Fibroblast of skin of left quadriceps (primary cell): ENCODE measurements around the gene ARPC2.
A peak's percentile ranks its signal among the peaks of the same experiment; 100 is the strongest.

Source experiments
- DNase-seq, 2 experiments: peaks; one replicate each; pipeline ENCODE4 v3.0.0-alpha.2; 2013; ENCODE audit warnings: low read depth in 2 of 2

Gene ARPC2

DNA sequence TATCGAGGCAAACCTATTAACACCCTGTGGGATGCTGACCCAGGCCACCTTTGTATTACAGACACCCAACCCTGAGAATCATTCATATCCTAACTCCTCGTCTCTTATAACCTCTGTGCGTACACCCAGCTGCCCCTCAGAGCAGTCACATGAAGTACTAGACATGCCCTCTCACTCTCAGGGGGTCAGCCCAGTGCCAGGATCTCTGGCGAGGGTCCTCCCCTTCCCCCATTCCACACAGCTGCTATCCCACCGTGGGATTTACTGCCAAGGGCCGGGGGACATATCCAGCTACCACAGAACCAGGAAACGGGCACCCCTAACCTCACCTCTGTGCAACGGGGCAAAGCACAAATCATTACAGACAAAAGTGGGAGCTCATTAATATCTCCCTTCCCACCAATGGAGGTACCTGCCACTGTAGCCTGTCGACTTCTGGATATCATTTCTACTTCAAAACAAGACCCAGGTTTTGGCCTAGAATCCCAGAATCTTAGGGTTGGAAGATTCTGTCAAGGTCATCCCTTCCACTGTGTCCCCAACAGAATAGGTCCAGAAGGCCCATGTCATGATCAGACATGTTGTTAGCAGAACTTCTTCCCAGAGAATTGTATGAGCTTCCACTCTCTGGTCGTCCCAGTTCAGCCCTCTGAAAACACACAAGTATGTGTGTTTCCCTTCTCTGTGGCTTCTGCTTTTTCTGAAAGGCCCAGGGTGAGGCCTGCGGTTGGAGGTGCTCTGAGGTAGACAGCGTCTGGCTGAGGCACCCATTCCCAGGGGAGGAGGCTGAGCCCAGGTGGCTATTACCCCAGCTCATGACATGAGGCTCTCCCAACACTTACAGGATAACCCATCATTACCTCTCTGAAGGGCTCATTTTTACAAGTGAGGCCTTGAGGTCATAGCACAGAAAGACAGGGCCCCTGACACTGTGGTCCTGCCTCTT lies 73.6 kb downstream of the ARPC2 start:
- no peak for DNase-seq

DNA sequence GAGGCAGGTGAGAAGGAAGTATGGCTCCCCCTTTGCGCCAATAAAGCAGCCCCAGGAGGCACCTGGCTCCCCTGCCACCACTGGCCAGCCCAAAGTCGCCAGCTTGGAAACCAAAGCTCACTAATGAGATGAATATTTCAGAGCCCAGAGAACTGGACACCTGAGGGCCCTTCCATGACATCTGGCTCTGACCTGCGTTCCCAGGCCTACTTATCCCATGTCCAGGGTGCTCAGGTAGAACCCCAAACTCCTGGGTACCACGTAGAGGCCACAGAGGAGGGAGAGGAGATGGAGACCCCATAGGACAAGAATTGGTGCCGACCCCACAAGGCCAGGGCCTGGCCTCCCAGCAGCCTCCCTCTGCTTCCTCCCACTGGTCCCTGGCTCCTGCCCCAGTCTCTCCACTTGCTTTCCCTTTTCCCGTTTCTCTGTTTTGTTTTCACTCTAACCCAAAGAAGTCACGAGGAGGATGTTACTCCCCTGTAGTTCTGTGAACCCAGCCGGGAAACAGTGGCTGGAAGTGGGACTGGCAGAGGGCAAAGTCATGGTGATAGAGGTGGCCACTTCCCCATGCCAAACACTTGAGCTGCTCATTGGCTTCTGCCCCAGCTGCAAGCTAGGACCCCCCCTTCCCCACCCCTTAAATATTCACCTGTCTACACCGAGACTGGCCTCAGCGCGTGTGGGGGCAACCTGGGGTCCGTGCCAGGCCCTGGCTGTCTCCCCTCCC lies 74.5 kb downstream of the ARPC2 start:
- DNase-seq: no peak

DNA sequence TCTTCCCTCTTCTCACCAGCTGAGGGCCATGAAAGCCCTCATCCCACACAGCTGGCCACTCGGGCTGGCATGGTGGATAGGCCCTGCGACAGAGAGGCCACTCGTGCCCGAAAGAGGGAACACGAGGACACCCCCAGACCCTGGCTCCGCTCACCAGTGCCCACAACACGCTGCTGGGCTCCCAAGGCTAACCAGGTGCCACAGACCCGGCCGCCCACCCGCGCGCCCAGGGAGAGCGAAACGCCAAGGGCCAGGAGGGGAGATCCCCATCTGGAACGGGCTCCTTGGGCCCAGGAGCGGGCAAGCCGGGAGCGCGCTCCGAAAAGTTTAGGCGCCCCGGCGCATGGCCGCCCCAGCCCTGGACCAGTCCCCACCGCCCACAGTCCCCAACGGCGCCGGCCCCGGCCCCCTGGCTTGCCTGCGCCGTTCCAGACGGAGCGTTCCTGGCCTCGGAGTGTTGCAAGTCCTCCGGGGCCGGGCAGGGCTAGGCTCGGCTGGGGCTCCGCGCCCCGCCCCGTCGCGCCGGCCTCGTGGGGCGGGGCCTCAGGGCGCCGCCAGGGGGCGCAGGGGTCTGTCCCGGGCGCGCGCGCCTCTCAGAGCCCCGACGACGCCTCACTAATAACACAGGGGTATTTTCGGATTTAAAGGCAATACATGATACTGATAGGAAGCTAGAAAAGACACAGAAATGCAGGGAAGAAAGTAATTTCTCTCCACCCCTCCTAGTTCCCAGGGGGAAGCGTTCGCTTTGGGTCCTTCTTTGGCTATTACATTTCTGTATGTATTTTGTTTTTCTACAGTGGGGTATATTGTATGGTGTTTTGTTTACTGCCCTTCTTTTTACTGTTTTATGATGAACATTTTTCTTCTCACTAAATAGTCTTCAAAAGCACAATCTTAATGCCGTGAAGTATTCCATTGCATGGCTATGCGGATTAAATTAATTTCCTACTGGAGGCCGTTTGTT lies 75.3 kb downstream of the ARPC2 start, which contains the start of gene TMBIM1:
TSS of gene TMBIM1 (minus strand) at position 456 of the 967 bp plus-strand sequence. CDS start 10,362 bp downstream, outside the sequence.
- DNase-seq: peak; percentile 45 to 46

DNA sequence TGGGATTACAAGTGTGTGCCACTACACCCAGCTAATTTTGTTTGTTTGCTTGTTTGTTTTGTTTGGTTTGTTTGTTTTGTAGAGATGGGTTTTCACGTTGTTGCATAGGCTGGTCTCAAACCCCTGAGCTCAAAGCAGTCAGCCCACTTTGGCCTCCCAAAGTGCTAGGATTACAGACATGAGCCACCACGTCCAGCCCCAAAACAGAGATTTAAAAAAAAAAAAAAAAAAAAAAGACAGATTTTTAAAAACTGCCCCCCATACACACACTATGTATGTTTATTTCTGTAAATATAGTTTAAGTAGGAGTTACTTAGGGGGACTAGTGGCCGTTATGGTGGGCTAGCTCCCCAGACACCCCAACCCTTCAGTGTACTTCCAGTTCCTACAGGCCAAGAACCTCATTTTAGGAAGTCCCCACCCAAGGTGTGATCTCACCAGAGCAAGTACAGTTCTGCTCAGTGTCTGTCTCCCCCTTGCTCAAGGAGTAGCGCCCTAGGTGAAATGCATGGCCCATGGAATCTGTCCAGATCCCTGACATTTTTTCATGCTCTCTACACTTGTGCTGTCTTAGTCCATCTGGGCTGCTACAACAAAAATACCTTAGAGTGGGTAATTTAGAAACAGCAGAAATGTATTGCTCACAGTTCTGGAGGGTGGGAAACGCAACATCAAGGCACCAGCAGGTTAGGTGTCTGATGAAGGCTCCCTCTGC lies 76.9 kb downstream of the ARPC2 start:
- DNase-seq: no peak

DNA sequence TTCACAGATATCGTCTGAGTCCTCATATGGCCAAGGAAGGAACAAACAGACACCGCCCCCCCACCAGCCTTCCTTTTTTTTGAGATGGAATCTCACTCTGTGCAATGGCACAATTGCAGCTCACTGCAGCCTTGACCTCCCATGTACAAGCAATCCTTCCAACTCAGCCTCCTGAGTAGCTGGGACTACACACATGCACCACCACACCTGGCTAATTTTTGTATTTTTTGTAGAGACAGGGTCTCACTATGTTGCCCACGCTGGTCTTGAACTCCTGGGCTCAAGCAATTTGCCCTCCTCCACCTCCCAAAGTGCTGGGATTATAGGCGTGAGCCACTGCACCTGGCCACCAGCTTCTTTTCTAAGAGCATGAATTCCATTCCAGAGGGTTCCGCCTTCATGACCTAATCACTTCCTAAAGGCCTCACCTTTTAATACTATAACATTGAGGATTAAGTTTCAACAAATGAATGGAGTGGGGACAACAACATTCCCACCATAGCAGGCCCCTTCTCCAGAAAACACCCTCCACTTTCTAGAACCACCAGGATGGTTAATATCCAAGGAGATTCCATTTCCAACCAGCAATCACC lies 77.5 kb downstream of the ARPC2 start:
- DNase-seq: no peak

DNA sequence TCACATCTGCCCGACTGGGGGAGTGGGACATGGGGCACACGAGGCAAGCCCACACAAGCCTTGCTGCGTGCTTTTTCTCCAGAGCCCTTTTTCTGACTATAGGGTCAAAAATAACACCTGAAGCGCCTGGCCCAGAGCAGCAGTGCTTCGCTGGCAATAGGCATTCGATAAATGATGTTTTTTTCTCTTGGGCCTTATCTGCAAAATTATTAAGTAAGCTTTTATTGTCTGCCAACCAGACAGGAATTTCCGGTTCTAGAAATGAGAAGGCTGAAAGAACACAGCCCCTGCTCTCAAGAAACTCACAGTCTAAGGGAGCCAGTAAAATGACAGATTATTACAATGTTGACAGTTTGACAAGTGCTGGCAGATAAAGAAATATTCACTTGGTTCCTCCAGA lies 78.0 kb downstream of the ARPC2 start:
- no peak for DNase-seq

DNA sequence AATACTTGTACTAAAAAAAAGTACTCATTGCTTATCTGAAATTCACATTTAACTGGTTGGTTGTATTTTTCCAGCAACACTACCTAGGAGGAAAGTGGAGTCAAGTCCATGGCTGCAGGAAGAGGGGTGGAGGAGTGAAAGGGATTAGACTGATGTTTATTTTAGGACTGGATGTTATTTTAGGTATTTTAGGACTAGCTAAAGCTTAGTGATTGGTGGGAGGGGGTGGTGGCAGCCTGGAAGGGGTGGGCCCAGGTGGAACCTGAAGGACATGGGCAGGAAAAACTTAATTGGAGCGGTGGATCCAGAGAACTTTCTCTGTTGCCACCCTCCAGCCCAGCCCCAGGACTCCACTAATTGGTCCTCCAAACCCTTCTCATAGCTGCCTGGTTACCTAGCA lies 79.2 kb downstream of the ARPC2 start:
- no peak for DNase-seq

DNA sequence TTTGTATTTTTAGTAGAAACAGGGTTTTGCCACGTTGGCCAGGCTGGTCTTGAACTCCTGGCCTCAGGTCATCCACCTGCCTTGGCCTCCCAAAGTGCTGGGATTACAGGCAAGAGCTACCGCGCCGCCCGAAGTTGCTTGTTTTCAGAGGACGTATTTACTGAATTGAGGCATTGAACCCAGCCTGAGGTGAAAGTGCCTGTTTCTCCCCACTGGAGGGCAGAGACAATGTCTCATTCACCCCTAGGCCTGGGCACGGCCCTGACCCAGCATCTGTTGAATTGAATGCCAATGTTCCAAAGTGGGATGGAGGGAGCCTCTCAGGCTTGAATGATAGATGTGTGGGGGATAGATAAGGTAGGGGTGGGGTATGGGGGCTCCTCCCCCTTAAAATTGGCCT lies 79.9 kb downstream of the ARPC2 start:
- no peak for DNase-seq

DNA sequence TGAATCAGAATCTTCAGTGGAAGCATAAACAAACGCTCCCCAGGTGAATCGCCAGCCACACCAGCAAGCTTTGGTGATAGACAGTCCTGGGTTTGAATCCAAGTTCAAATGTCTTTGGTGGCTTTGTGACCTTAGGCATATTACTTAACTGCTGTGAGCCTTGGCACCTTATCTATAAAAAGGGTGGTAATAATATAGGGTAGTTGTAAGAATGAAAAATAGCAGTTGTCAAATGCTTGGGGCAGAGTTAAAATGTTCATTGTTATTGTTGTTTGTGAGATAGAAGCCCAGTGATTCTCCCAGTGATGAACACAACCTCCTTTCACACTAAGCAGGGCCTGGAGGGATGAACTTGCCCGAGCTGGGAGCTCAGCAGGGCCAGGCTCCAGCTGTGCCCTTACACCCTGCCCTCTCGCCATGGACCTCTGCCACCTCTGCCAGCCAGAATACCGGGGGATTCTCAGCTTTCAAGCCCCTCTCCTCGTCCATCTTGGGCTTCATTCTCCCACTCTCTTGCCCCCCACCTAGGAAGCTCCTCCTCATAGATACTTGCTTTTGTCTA lies 81.4 kb downstream of the ARPC2 start:
- DNase-seq: no peak

DNA sequence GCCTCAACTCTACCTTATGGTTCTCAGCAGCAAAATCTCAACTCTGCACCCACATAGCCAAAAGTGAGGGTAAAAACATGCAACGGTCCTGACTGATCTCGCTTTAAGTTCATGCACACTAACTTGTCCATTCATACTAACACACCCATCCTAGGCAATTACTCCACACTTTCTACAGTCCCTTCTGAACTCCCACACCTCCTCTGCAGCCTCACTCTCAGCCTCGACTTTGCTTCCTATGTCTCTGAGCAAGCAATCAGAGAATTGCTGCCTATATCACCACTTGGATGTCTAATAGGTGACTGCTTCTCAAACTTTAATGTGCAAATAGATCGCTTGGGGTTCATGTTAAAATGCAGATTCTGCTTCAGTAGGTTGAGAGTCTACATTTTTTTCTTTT lies 83.2 kb downstream of the ARPC2 start:
- DNase-seq: no peak

DNA sequence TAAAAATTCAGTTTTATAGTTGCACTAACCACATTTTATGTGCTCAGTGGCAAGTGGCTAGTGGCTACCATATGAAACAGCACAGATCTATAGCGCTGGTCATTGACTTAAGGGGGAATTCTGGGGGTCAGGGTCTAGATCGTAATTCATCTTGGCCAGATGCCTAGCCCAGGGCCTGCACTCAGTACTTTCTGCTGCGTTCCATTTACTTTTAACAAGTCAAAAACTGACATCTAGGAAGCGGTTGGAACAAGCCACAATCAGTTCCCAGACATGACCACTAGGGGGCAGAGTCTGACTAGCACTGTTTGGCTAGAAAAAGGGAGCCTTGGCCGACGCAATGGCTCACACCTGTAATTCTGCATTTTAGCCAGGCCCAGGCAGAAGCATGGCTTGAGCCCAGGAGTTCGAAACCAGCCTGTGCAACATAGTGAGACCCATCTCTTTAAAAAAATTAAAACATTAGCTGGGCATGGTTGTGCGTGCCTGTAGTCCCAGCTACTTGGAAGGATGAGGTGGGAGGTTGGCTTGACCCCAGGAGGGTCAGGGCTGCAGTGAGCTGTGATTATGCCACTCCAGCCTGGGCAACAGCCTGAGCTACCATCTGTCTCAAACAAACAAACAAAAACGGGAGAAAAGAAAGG lies 84.3 kb downstream of the ARPC2 start:
- peak; percentile 51 to 54 for DNase-seq
